Measurements from ENCODE around the gene MMRN2. TPM values are rescaled to one million over a fixed set of nuclear protein-coding genes. Genes with fewer than 3 reads are reported as not detected.
"Not testable (repeated sequence)": the region's sequence is repeated elsewhere in the genome, so short reads cannot be mapped to it uniquely, and the experiment has no call there.

Gene MMRN2
- total RNA-seq, 1 donor from 2014 or later, result 4.1 TPM

GRCh38 chr10:86943316-86944030 is 13.9 kb downstream of the MMRN2 start:
- DNase-seq (ENCODE audit: low spot score in 2 of 2), result no peak
- FAIRE-seq, result no peak

GRCh38 chr10:86942441-86943315 is 14.7 kb downstream of the MMRN2 start:
- no peak for FAIRE-seq

GRCh38 chr10:86941991-86942421 is 15.4 kb downstream of the MMRN2 start:
- FAIRE-seq, result no peak
- DNase-seq (ENCODE audit: low spot score in 2 of 2), result no peak

More at GRCh38 chr10:86942441-86943315, 14.7 kb downstream of the MMRN2 start:
- DNase-seq (ENCODE audit: low spot score in 2 of 2), result no peak

GRCh38 chr10:86941426-86941825 is 16.0 kb downstream of the MMRN2 start:
- no peak for FAIRE-seq
- no peak for DNase-seq (ENCODE audit: low spot score in 2 of 2)

- no peak for FAIRE-seq
- no peak for DNase-seq (ENCODE audit: low spot score in 2 of 2)
Measured at GRCh38 chr10:86940677-86941076, 16.7 kb downstream of the MMRN2 start.

GRCh38 chr10:86940076-86940475 is 17.3 kb downstream of the MMRN2 start:
- not testable (repeated sequence) for DNase-seq (ENCODE audit: low spot score in 2 of 2); FAIRE-seq

GRCh38 chr10:86938260-86938659 is 19.2 kb downstream of the MMRN2 start:
- no peak for FAIRE-seq
- no peak for DNase-seq (ENCODE audit: low spot score in 2 of 2)

- FAIRE-seq (no peak), DNase-seq (ENCODE audit: low spot score in 2 of 2) (no peak)
Measured at GRCh38 chr10:86937502-86938154, 19.8 kb downstream of the MMRN2 start.

- DNase-seq (ENCODE audit: low spot score in 2 of 2) (no peak), FAIRE-seq (no peak)
Measured at GRCh38 chr10:86936661-86937501, 20.5 kb downstream of the MMRN2 start.

- not testable (repeated sequence) for FAIRE-seq; DNase-seq (ENCODE audit: low spot score in 2 of 2)
Measured at GRCh38 chr10:86934162-86934711, 23.2 kb downstream of the MMRN2 start.

- no peak for FAIRE-seq
- DNase-seq (ENCODE audit: low spot score in 2 of 2), result no peak
Measured at GRCh38 chr10:86932674-86933073, 24.7 kb downstream of the MMRN2 start.

GRCh38 chr10:86931872-86932271 is 25.5 kb downstream of the MMRN2 start:
- no peak for FAIRE-seq

GRCh38 chr10:86929468-86930380 is 27.7 kb downstream of the MMRN2 start:
- FAIRE-seq, result no peak
- no peak for DNase-seq (ENCODE audit: low spot score in 2 of 2)

More at GRCh38 chr10:86931872-86932271, 25.5 kb downstream of the MMRN2 start:
- DNase-seq (ENCODE audit: low spot score in 2 of 2), result no peak

GRCh38 chr10:86922553-86922961 is 34.9 kb downstream of the MMRN2 start:
- FAIRE-seq, result no peak

GRCh38 chr10:86918022-86918471 is 39.4 kb downstream of the MMRN2 start:
- DNase-seq (ENCODE audit: low spot score in 2 of 2) (no peak), FAIRE-seq (no peak)

More at GRCh38 chr10:86922553-86922961, 34.9 kb downstream of the MMRN2 start:
- no peak for DNase-seq (ENCODE audit: low spot score in 2 of 2)

GRCh38 chr10:86914734-86915133 is 42.7 kb downstream of the MMRN2 start:
- DNase-seq (ENCODE audit: low spot score in 2 of 2) (no peak), FAIRE-seq (no peak)

- FAIRE-seq, result no peak
- no peak for DNase-seq (ENCODE audit: low spot score in 2 of 2)
Measured at GRCh38 chr10:86905429-86905828, 52.0 kb downstream of the MMRN2 start.

- DNase-seq (ENCODE audit: low spot score in 2 of 2), result no peak
- no peak for FAIRE-seq
Measured at GRCh38 chr10:86904600-86904999, 52.8 kb downstream of the MMRN2 start.
